ENCODE results near the gene IL4.

DNA sequence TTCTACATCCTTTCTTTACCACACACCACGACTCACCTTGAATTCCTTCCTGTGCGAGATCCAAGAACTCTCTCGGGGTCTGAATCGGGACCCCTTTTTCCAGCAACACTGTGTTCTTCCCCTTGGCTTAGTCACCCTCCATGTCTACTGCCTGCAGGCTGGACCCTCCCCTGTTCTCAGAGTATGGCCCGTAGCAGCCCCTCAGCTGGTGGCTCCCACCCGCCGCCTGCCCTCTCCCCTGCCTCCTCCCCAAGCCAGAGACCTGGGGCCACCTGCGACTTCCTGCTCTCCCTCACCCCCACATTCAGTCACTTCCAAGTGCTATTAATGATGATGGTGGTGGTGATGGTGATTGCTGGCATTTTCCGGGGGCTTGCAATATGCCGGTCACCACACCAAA lies 6.5 kb upstream of the IL4 start:
- TF ChIP-seq SIN3A (IDR thresholded peaks at IDR 0.05; ENCODE audit: borderline replicate concordance in 2 of 2, control insufficient read depth in 1 of 2, low read depth in 2 of 2, low read length in 2 of 2) (no peak), ZNF785 (CRISPR knock-in tag; IDR thresholded peaks at IDR 0.05) (no peak), YBX1 (IDR thresholded peaks at IDR 0.05) (no peak), EZH2 (IDR thresholded peaks at IDR 0.05; ENCODE audit: borderline replicate concordance, low read depth, low read length) (no peak), E2F4 (CRISPR knock-in tag; IDR thresholded peaks at IDR 0.05; ENCODE audit: low read depth) (no peak)
- TF ChIP-seq, protein P1, sequence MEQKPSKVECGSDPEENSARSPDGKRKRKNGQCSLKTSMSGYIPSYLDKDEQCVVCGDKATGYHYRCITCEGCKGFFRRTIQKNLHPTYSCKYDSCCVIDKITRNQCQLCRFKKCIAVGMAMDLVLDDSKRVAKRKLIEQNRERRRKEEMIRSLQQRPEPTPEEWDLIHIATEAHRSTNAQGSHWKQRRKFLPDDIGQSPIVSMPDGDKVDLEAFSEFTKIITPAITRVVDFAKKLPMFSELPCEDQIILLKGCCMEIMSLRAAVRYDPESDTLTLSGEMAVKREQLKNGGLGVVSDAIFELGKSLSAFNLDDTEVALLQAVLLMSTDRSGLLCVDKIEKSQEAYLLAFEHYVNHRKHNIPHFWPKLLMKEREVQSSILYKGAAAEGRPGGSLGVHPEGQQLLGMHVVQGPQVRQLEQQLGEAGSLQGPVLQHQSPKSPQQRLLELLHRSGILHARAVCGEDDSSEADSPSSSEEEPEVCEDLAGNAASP (IDR thresholded peaks at IDR 0.05): no peak
- TF ChIP-seq, protein P2, sequence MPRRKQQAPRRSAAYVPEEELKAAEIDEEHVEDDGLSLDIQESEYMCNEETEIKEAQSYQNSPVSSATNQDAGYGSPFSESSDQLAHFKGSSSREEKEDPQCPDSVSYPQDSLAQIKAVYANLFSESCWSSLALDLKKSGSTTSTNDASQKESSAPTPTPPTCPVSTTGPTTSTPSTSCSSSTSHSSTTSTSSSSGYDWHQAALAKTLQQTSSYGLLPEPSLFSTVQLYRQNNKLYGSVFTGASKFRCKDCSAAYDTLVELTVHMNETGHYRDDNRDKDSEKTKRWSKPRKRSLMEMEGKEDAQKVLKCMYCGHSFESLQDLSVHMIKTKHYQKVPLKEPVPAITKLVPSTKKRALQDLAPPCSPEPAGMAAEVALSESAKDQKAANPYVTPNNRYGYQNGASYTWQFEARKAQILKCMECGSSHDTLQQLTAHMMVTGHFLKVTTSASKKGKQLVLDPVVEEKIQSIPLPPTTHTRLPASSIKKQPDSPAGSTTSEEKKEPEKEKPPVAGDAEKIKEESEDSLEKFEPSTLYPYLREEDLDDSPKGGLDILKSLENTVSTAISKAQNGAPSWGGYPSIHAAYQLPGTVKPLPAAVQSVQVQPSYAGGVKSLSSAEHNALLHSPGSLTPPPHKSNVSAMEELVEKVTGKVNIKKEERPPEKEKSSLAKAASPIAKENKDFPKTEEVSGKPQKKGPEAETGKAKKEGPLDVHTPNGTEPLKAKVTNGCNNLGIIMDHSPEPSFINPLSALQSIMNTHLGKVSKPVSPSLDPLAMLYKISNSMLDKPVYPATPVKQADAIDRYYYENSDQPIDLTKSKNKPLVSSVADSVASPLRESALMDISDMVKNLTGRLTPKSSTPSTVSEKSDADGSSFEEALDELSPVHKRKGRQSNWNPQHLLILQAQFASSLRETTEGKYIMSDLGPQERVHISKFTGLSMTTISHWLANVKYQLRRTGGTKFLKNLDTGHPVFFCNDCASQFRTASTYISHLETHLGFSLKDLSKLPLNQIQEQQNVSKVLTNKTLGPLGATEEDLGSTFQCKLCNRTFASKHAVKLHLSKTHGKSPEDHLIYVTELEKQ (CRISPR knock-in tag; IDR thresholded peaks at IDR 0.05): no peak

Data from K562 (cell line).